IMR-90 (cell line): ENCODE data around the gene PAM16. TPM values are rescaled to one million over a fixed set of nuclear protein-coding genes. Genes with fewer than 3 reads are reported as not detected.

Experiments
- ATAC-seq: fragments of 200-7000 bp; cut with Tn5 transposase; 2 replicates; pipeline ENCODE4 v1.9.1; 2020; ENCODE audit warnings: low read depth, mild to moderate bottlenecking, moderate library complexity
- BruUV-seq: library from RNA; stranded (reverse); fragments of 400-500 nt; replicated peaks from 2 replicates; lab custom pipeline; 2021; lab: Mats Ljungman, UMichigan
- CTCF ChIA-PET: fragments of 300-600 bp; formaldehyde crosslinking; extraction: SDS; loops from one replicate; lab custom pipeline; 2021; ENCODE audit warnings: antibody characterized with exemption; lab: Yijun Ruan, JAX
- POLR2A ChIA-PET: fragments of 300-600 bp; sonication (Branson Sonifier 250); formaldehyde crosslinking; loops from one replicate; lab custom pipeline; 2022; ENCODE audit warnings: antibody characterized with exemption; ENCODE audit not compliant: unreplicated experiment; lab: Charles Lee
- DNase-seq: peaks from one replicate; pipeline ENCODE4 v3.0.0; 2013
- H2AFZ ChIP-seq: replicated peaks from 2 replicates; pipeline ENCODE3; 2013; ENCODE audit warnings: low read length, mild to moderate bottlenecking; ENCODE audit not compliant: poor library complexity
- H2AK5ac ChIP-seq: 2 replicates; pipeline ENCODE4 v1.6.1; 2013; ENCODE audit warnings: low read depth, low read length, inconsistent platforms
- H2AK9ac ChIP-seq: replicated peaks from 2 replicates; pipeline ENCODE3; 2013; ENCODE audit warnings: mild to moderate bottlenecking, low read depth, low read length, moderate library complexity; ENCODE audit not compliant: poor library complexity
- H2BK120ac ChIP-seq: 2 replicates; pipeline ENCODE4 v1.6.1; 2013; ENCODE audit warnings: low read depth, low read length, inconsistent platforms
- H2BK15ac ChIP-seq: 3 replicates; pipeline ENCODE4 v1.6.1; 2013; ENCODE audit warnings: low read depth, low read length, inconsistent platforms
- H2BK20ac ChIP-seq: 2 replicates; pipeline ENCODE4 v1.6.1; 2013; ENCODE audit warnings: low read depth, mild to moderate bottlenecking, inconsistent platforms, low read length, moderate library complexity
- H2BK5ac ChIP-seq: 2 replicates; pipeline ENCODE4 v1.6.1; 2013; ENCODE audit warnings: mild to moderate bottlenecking, low read depth, low read length, inconsistent platforms; ENCODE audit not compliant: poor library complexity, severe bottlenecking
- H3K14ac ChIP-seq: replicated peaks from 2 replicates; pipeline ENCODE4 v1.6.1; 2013; ENCODE audit warnings: low read depth, low read length, inconsistent platforms
- H3K18ac ChIP-seq: 2 replicates; pipeline ENCODE4 v1.6.1; 2013; ENCODE audit warnings: low read depth, low read length, control low read depth
- H3K23ac ChIP-seq: 2 replicates; pipeline ENCODE4 v1.6.1; 2013; ENCODE audit warnings: low read depth, low read length, inconsistent platforms
- H3K27ac ChIP-seq: 2 replicates; pipeline ENCODE4 v1.5.1; 2013; ENCODE audit warnings: mild to moderate bottlenecking, control low read depth, low read length; ENCODE audit not compliant: insufficient read depth
- H3K27me3 ChIP-seq: 2 replicates; pipeline ENCODE4 v1.6.1; 2013; ENCODE audit warnings: low read length; ENCODE audit not compliant: control insufficient read depth, insufficient read depth
- H3K36me3 ChIP-seq: 2 replicates; pipeline ENCODE4 v1.6.1; 2013; ENCODE audit warnings: low read length, mixed read lengths; ENCODE audit not compliant: control insufficient read depth, insufficient read depth
- H3K4ac ChIP-seq: 2 replicates; pipeline ENCODE4 v1.6.1; 2013; ENCODE audit warnings: low read depth, low read length, inconsistent platforms
- H3K4me1 ChIP-seq: 2 replicates; pipeline ENCODE4 v1.6.1; 2013; ENCODE audit warnings: low read length, mixed read lengths; ENCODE audit not compliant: control insufficient read depth, insufficient read depth
- H3K4me2 ChIP-seq: 2 replicates; pipeline ENCODE4 v1.6.1; 2013; ENCODE audit warnings: low read depth, mild to moderate bottlenecking, control low read depth, low read length, moderate library complexity
- H3K4me3 ChIP-seq: 2 replicates; pipeline ENCODE4 v1.5.1; 2013; ENCODE audit warnings: low read depth, mild to moderate bottlenecking, control low read depth, low read length, moderate library complexity; ENCODE audit not compliant: insufficient read depth
- H3K56ac ChIP-seq: 2 replicates; pipeline ENCODE4 v1.6.1; 2013; ENCODE audit warnings: low read length, inconsistent platforms; ENCODE audit not compliant: insufficient read depth; ENCODE audit errors: extremely low read depth
- H3K79me1 ChIP-seq, 2 experiments: 2 replicates each; pipeline ENCODE4 v1.6.1; 2013; ENCODE audit warnings: low read length in 2 of 2, inconsistent platforms in 1 of 2, low read depth in 1 of 2
- H3K9ac ChIP-seq: 2 replicates; pipeline ENCODE4 v1.6.1; 2013; ENCODE audit warnings: low read depth, low read length, control low read depth
- H3K9me1 ChIP-seq: 2 replicates; pipeline ENCODE4 v1.6.1; 2013; ENCODE audit warnings: low read length, inconsistent platforms; ENCODE audit not compliant: insufficient read depth
- H3K9me3 ChIP-seq: 2 replicates; pipeline ENCODE4 v1.6.1; 2013; ENCODE audit warnings: low read length; ENCODE audit not compliant: control insufficient read depth, insufficient read depth
- H4K20me1 ChIP-seq: 2 replicates; pipeline ENCODE4 v1.6.1; 2013; ENCODE audit warnings: low read length, inconsistent platforms; ENCODE audit not compliant: insufficient read depth
- H4K5ac ChIP-seq: 2 replicates; pipeline ENCODE4 v1.6.1; 2013; ENCODE audit warnings: mild to moderate bottlenecking, low read depth, low read length, control low read depth
- H4K8ac ChIP-seq, 2 experiments: 2 replicates each; pipeline ENCODE4 v1.6.1; 2013; ENCODE audit warnings: low read depth in 2 of 2, low read length in 2 of 2, control low read depth in 1 of 2, inconsistent platforms in 1 of 2
- H4K91ac ChIP-seq: 2 replicates; pipeline ENCODE4 v1.6.1; 2013; ENCODE audit warnings: low read depth, low read length, inconsistent platforms; ENCODE audit not compliant: insufficient read depth
- BHLHE40 ChIP-seq: fragments of 150-350 bp; IDR thresholded peaks from 2 replicates; pipeline ENCODE4 v1.6.1; 2016; ENCODE audit warnings: mild to moderate bottlenecking, low read depth, low read length
- MAFK ChIP-seq: IDR thresholded peaks from 2 replicates; pipeline ENCODE4 v1.6.1; 2012; ENCODE audit warnings: low read depth, low read length, improper control_type of control experiment
- POLR2A ChIP-seq: IDR thresholded peaks from 2 replicates; pipeline ENCODE4 v1.6.1; 2012; ENCODE audit warnings: mild to moderate bottlenecking, low read depth, low read length
- RFX5 ChIP-seq: IDR thresholded peaks from 2 replicates; pipeline ENCODE4 v1.8.0; 2012; ENCODE audit warnings: low read depth, mild to moderate bottlenecking, low read length, moderate library complexity
- SMC3 ChIP-seq: fragments of 150-350 bp; IDR thresholded peaks from 2 replicates; pipeline ENCODE4 v1.6.1; 2016; ENCODE audit warnings: low read depth, mild to moderate bottlenecking, antibody characterized with exemption, low read length, moderate library complexity
- WGBS, 2 experiments: methylation state at CpG; one replicate each; pipeline versions ENCODE4 v1.1.5 to v1.1.7; 2013; ENCODE audit warnings: missing lambda C conversion rate in 2 of 2; ENCODE audit not compliant: insufficient read length in 1 of 2; ENCODE audit errors: extremely low coverage in 2 of 2; 5-methylcytosine and 5-hydroxymethylcytosine counted together
- dilution Hi-C: fragments of 300-500 bp; cut with HindIII; formaldehyde crosslinking; loops from one replicate; pipeline ENCODE4 v1.14.3; 2018; ENCODE audit warnings: low sequenced_read_pairs; ENCODE audit not compliant: unreplicated experiment
- in situ Hi-C: fragments of 300-500 bp; cut with MboI; formaldehyde crosslinking; loops from 3 replicates; pipeline ENCODE4 v1.14.3; 2019; ENCODE audit warnings: low sequenced_read_pairs, inconsistent platforms, mixed read lengths
- intact Hi-C: fragments of 100-400 bp; cut with micrococcal nuclease; formaldehyde crosslinking; loops from 2 replicates; pipeline ENCODE4 v1.10.0; 2022
- polyA plus RNA-seq, 3 experiments: library from polyadenylated mRNA; depleted of rRNA; stranded (reverse); fragments of >200 nt; gene quantifications; 2 replicates each; pipeline ENCODE4 v1.2.3, GENCODE V29; 2012; ENCODE audit warnings: low replicate concordance in 1 of 3
- total RNA-seq: library from RNA; depleted of rRNA; stranded (reverse); fragments of >200 nt; gene quantifications from 2 replicates; pipeline ENCODE4 v1.2.3, GENCODE V29; 2012
- TF ChIP-seq, protein P1 (sequence below): conservative IDR thresholded peaks from 2 replicates; pipeline ENCODE4 v1.5.1; 2012; ENCODE audit warnings: mild to moderate bottlenecking, low read depth, low read length, improper control_type of control experiment

Gene PAM16
- total and polyA plus RNA-seq, 2 of the 4 experiments (the other 2 are of a cell fraction), result 17.9 to 48.4 TPM

DNA sequence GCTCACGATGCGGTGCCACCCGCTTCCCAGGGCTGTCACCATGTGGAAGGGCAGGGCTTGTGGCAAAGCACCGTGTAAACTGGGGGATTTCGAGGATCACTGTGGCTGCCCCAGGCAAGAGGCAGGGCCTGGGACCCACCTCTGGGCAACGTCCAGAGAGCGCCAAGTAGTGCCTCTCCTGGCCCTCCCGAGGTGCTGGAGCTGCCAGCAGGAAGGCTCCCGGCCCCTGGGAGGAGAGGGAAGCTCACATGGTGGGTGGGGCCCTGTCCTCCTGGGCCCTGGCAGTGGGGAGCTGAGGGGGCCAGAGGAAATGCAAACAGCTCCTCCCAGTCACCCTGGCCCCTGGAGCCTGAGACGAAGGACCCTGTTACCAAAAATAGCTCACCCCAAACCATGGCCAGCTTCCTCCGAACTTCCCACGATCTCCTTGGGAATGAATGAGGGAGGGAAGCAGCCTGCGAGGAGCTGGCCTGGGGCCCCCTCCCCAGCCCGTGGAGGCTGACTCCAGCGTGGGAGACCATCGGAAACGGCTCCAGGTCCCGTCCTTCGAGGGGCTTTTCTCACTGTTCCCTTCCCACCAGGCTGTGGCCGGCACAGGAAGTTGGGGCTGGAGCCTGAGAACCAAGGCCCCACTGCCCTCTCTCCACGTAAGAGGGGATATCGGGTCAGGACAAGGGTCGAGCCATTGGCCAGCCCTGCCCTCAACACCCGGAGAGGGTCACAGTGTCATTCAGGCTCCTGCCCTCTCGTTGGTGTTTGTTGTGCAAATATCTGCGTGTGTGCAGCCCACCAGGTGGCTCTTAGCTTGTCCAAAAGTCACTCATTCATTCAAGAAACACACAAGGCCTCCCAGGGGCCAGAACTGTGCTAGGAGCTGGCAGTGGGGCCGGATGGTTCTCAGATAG is 38.2 kb upstream of the PAM16 start:
- Histone ChIP-seq H2BK5ac (peak overlapping the region; percentile 67), H3K9me1 (peaks cover 24% of the 10 kb centered on the region), H3K36me3 (peaks cover 3% of the 10 kb centered on the region), H2BK120ac (peak overlapping the region; percentile 62), H3K27me3 (no peaks in the 10 kb centered on the region), H4K91ac (peak overlapping the region; percentile 88), H3K9ac (no peak overlapping the region), H3K56ac (no peak overlapping the region), H4K20me1 (peaks cover 29% of the 10 kb centered on the region), H2AK5ac (peak overlapping the region; percentile 96), H2AK9ac (peak overlapping the region; percentile 94), H3K4me2 (no peak overlapping the region), H3K14ac (peak overlapping the region; percentile 92), H2BK15ac (0 out of 3 replicates have a peak overlapping the region, but pooled peaks have one; percentile 20), H3K23ac (0 out of 2 replicates have a peak overlapping the region, but pooled peaks have one; percentile 79), H3K9me3 (no peaks in the 10 kb centered on the region), H2BK20ac (peak overlapping the region; percentile 62; the same call in 1 of the 2 replicates), H3K27ac (no peak overlapping the region; the same call in 1 of the 2 replicates), H3K79me1 (peaks cover 0 to 69% of the 10 kb centered on the region in 2 experiments; a peak in 2 of 4 replicates), H4K8ac (peak overlapping the region; percentile 36 to 74; a peak in 1 of 4 replicates), H2AFZ (peak overlapping the region; percentile 32), H3K18ac (no peak overlapping the region), H3K4me3 (no peak overlapping the region), H3K4ac (peak overlapping the region; percentile 90), H3K4me1 (peaks cover 48% of the 10 kb centered on the region), H4K5ac (no peak overlapping the region; the same call in 1 of the 2 replicates)
- dilution Hi-C loops, result no loop called here
- WGBS, 2 experiments, result 73% methylated on average over 13 of the region's 27 CpGs; no CpG with 5 or more reads in 1 of the 2 experiments
- TF ChIP-seq RFX5 (no peak), MAFK (no peak), POLR2A (0 out of 2 replicates have a peak, but pooled peaks have one; percentile 21), BHLHE40 (no peak), SMC3 (no peak)
- TF ChIP-seq, protein P1, sequence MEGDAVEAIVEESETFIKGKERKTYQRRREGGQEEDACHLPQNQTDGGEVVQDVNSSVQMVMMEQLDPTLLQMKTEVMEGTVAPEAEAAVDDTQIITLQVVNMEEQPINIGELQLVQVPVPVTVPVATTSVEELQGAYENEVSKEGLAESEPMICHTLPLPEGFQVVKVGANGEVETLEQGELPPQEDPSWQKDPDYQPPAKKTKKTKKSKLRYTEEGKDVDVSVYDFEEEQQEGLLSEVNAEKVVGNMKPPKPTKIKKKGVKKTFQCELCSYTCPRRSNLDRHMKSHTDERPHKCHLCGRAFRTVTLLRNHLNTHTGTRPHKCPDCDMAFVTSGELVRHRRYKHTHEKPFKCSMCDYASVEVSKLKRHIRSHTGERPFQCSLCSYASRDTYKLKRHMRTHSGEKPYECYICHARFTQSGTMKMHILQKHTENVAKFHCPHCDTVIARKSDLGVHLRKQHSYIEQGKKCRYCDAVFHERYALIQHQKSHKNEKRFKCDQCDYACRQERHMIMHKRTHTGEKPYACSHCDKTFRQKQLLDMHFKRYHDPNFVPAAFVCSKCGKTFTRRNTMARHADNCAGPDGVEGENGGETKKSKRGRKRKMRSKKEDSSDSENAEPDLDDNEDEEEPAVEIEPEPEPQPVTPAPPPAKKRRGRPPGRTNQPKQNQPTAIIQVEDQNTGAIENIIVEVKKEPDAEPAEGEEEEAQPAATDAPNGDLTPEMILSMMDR, result no peak
- no peak for ATAC-seq
- in situ Hi-C loops, result no loop called here
- ChIA-PET CTCF (interaction anchor here (0.9 to 1.2 kb wide), 2 partner anchors 13 to 30 kb away, joined by 3 to 5 read pairs; no protein-coding TSS in a partner anchor), POLR2A (interaction anchor here (0.5 kb wide), 1 partner anchor 10 kb away, joined by 5 read pairs; no protein-coding TSS in a partner anchor)
- intact Hi-C loops, result no loop called here
- no TSS peak for BruUV-seq
- no peak for DNase-seq
